A549 (cell line): ENCODE data around the gene GPR17. TPM values are rescaled to one million over a fixed set of nuclear protein-coding genes. Genes with fewer than 3 reads are reported as not detected.

Experiments
- ATAC-seq, 2 experiments: fragments of 200-7000 bp in 1 of 2; fragments of >200 bp in 1 of 2; cut with Nextera tagmentation in 1 of 2; cut with Tn5 transposase in 1 of 2; 3 replicates each; pipeline versions ENCODE4 v1.8.0 to v1.9.1; 2018 to 2020; ENCODE audit warnings: mild to moderate bottlenecking in 1 of 2, moderate library complexity in 1 of 2
- CTCF ChIA-PET: fragments of 300-600 bp; sonication (Branson Sonifier 250); formaldehyde crosslinking; extraction: SDS; loops from one replicate; lab custom pipeline; 2021; ENCODE audit warnings: antibody characterized with exemption, inconsistent platforms; lab: Yijun Ruan, JAX
- POLR2A ChIA-PET: fragments of 350-600 bp; formaldehyde crosslinking; extraction: SDS; loops from one replicate; lab custom pipeline; 2021; ENCODE audit warnings: antibody characterized with exemption, inconsistent platforms; lab: Yijun Ruan, JAX
- DNase-seq, 2 experiments: peaks; one replicate each; pipeline versions ENCODE4 v3.0.0 to v3.0.0-alpha.2; 2011 to 2016; ENCODE audit warnings: low read depth in 1 of 2, low spot score in 1 of 2
- FAIRE-seq: peaks from 2 replicates; lab custom pipeline; 2011; peaks lifted over from hg19 to GRCh38; lab: Jason Lieb, UNC
- H3K27ac ChIP-seq, 2 experiments: fragments of >200 bp; sonication (Bioruptor Twin); formaldehyde crosslinking; 3 replicates each; pipeline ENCODE4 v1.5.1; 2016 to 2017
- H3K4me1 ChIP-seq: fragments of >200 bp; sonication (Bioruptor Twin); formaldehyde crosslinking; 3 replicates; pipeline ENCODE4 v1.6.1; 2016
- H3K4me2 ChIP-seq: fragments of >200 bp; sonication (Bioruptor Twin); formaldehyde crosslinking; 3 replicates; pipeline ENCODE4 v1.6.1; 2016
- H3K4me3 ChIP-seq: fragments of >200 bp; sonication (Bioruptor Twin); formaldehyde crosslinking; 3 replicates; pipeline ENCODE4 v1.5.1; 2016
- H3K9me3 ChIP-seq: fragments of >200 bp; sonication (Bioruptor Twin); formaldehyde crosslinking; 3 replicates; pipeline ENCODE4 v1.6.1; 2016
- CBX8 ChIP-seq: fragments of 200-600 bp; sonication (generic); IDR thresholded peaks from 2 replicates; pipeline ENCODE4 v1.6.1; 2016
- CEBPB ChIP-seq, 2 experiments: fragments of >200 bp in 1 of 2; sonication (Bioruptor Twin) in 1 of 2; formaldehyde crosslinking in 1 of 2; IDR thresholded peaks; 2 replicates each; pipeline ENCODE4 v1.6.1; 2012 to 2016
- EP300 ChIP-seq, 2 experiments: fragments of >200 bp; sonication (Bioruptor Twin); formaldehyde crosslinking; IDR thresholded peaks; 2 replicates in 1 of 2; 3 replicates in 1 of 2; pipeline ENCODE4 v1.6.1; 2016 to 2017
- FOSL2 ChIP-seq, 2 experiments: fragments of 450-650 bp in 1 of 2; fragments of >200 bp in 1 of 2; sonication (Bioruptor Twin) in 1 of 2; formaldehyde crosslinking; IDR thresholded peaks; 2 replicates each; pipeline versions ENCODE4 v1.5.0 to v1.6.1; 2016 to 2020; ENCODE audit warnings: mild to moderate bottlenecking in 1 of 2, moderate library complexity in 1 of 2
- HEYL ChIP-seq: fragments of 250-450 bp; sonication (Bioruptor Pico); IDR thresholded peaks from 2 replicates; pipeline ENCODE4 v1.8.0; 2021; ENCODE audit warnings: mild to moderate bottlenecking, moderate library complexity
- HOXA7 ChIP-seq: fragments of 250-450 bp; sonication (Bioruptor Pico); IDR thresholded peaks from 2 replicates; pipeline ENCODE4 v1.5.0; 2020; ENCODE audit warnings: mild to moderate bottlenecking, moderate library complexity
- HOXB5 ChIP-seq: fragments of 250-450 bp; sonication (Bioruptor Pico); IDR thresholded peaks from 2 replicates; pipeline ENCODE4 v1.5.0; 2020; ENCODE audit warnings: mild to moderate bottlenecking, moderate library complexity
- JUNB ChIP-seq: fragments of >200 bp; sonication (Bioruptor Twin); formaldehyde crosslinking; IDR thresholded peaks from 2 replicates; pipeline ENCODE4 v1.6.1; 2016
- KDM5A ChIP-seq: fragments of 200-600 bp; sonication (generic); IDR thresholded peaks from 2 replicates; pipeline ENCODE4 v1.6.1; 2016; ENCODE audit warnings: antibody characterized with exemption, mild to moderate bottlenecking
- MAFK ChIP-seq: fragments of 450-650 bp; IDR thresholded peaks from 2 replicates; pipeline ENCODE4 v1.6.1; 2014; ENCODE audit not compliant: partially characterized antibody
- PHF8 ChIP-seq: fragments of 200-600 bp; sonication (generic); IDR thresholded peaks from 2 replicates; pipeline ENCODE4 v1.6.1; 2016; ENCODE audit warnings: low read depth, mild to moderate bottlenecking, antibody characterized with exemption, moderate library complexity, borderline replicate concordance
- RCOR1 ChIP-seq: fragments of 150-350 bp; IDR thresholded peaks from 2 replicates; pipeline ENCODE4 v1.6.1; 2014; ENCODE audit warnings: antibody characterized with exemption, low read length, low read depth
- ZFP36 ChIP-seq: fragments of 450-650 bp; IDR thresholded peaks from 2 replicates; pipeline ENCODE4 v1.6.1; 2014; ENCODE audit warnings: borderline replicate concordance; ENCODE audit not compliant: partially characterized antibody
- ZNF302 ChIP-seq: fragments of 250-450 bp; sonication (Bioruptor Pico); IDR thresholded peaks from 2 replicates; pipeline ENCODE4 v1.9.0; 2021; ENCODE audit warnings: inconsistent platforms, mild to moderate bottlenecking, moderate library complexity
- WGBS: methylation state at CpG from one replicate; pipeline ENCODE4 v1.1.6; 2017; ENCODE audit errors: missing lambda C conversion rate; 5-methylcytosine and 5-hydroxymethylcytosine counted together
- polyA plus RNA-seq, 4 experiments: library from polyadenylated mRNA; depleted of rRNA in 3 of 4; stranded (reverse); fragments of >200 nt; fragmentation: RNase III in 1 of 4; extraction: RNeasy Plus Mini Kit Qiagen cat#74134 plus additional on column Dnase treatment in 1 of 4; gene quantifications; 2 replicates in 3 of 4; 3 replicates in 1 of 4; pipeline ENCODE4 v1.2.3, GENCODE V29; 2011 to 2017
- TF ChIP-seq, protein P1 (sequence below): IDR thresholded peaks from 2 replicates; pipeline ENCODE4 v1.6.1; 2012
- TF ChIP-seq, protein P2 (sequence below): fragments of >200 bp; sonication (Bioruptor Twin); formaldehyde crosslinking; IDR thresholded peaks from 3 replicates; pipeline ENCODE4 v1.5.1; 2016
- TF ChIP-seq, protein P3 (sequence below): fragments of 250-450 bp; sonication (Bioruptor Pico); IDR thresholded peaks from 2 replicates; pipeline ENCODE4 v1.5.0; 2020; ENCODE audit warnings: low read depth, mild to moderate bottlenecking, moderate library complexity
- TF ChIP-seq, protein P4 (sequence below): IDR thresholded peaks from 2 replicates; pipeline ENCODE4 v1.6.1; 2012
- TF ChIP-seq, protein P5 (sequence below): fragments of 250-450 bp; sonication (Bioruptor Pico); IDR thresholded peaks from 2 replicates; pipeline ENCODE4 v1.5.0; 2021; ENCODE audit warnings: mild to moderate bottlenecking, moderate library complexity, borderline replicate concordance
- TF ChIP-seq, protein P6 (sequence below): fragments of 200-600 bp; sonication (generic); IDR thresholded peaks from 2 replicates; pipeline ENCODE4 v1.6.1; 2016; ENCODE audit warnings: antibody characterized with exemption, mild to moderate bottlenecking, moderate library complexity
- TF ChIP-seq, protein P7 (sequence below): IDR thresholded peaks from 2 replicates; pipeline ENCODE4 v1.6.1; 2012; ENCODE audit warnings: low read depth, borderline replicate concordance
- TF ChIP-seq, protein P8 (sequence below): fragments of >200 bp; sonication (Bioruptor Twin); formaldehyde crosslinking; IDR thresholded peaks from 2 replicates; pipeline ENCODE4 v1.6.1; 2016

Gene GPR17
- polyA plus RNA-seq, 2 of the 4 experiments (the other 2 are of a cell fraction): not detected

DNA sequence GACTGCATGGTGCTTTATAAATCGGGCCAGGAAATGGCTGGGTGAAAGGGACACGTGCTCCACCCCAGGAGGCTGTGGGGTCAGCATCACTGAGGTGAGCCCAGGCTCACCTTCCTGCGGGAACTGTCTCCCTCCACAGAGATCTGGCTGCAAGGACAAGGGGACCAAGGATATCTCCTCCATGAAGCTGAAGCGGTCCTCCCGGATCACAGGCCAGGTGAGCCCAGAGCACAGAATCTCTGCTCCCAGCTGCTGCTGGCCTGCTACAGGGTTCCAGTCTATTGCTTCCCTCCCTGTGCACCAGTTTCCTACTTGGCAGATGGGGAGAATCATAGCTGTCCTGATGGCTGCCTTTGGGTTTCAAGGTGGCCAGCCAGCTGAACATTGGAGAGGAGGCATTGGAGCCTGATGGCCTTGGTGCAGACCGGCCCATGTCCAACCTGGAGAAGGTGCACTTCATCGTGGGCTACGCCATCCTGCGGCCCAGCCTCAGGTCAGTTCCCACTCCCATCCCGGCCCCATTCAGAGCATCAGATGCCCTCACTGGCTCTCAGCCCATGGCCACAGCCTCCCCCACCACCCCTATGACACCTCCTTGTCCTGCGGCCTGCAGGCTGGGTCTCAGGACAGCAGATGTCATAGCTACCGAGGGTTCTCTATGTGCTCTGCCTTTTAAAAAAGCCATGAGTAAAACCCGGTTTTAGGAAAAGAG, 33.7 kb upstream of the GPR17 start:
- CTCF ChIA-PET: interaction anchor here (0.5 to 1.4 kb wide), 3 partner anchors 22 to 50 kb away, joined by 3 to 4 read pairs (median 3); no protein-coding TSS in a partner anchor
- DNase-seq (no peak), FAIRE-seq (no peak), ATAC-seq (no peak)
- WGBS: 37% methylated on average over 9 of the region's 13 CpGs
- Histone ChIP-seq H3K4me3 (no peak overlapping the region), H3K4me1 (no peaks in the 10 kb centered on the region), H3K27ac (no peak overlapping the region), H3K9me3 (peaks cover 33% of the 10 kb centered on the region), H3K4me2 (no peak overlapping the region)
- POLR2A ChIA-PET: interaction anchor here (0.5 kb wide), 1 partner anchor 280 kb away, joined by 6 read pairs; no protein-coding TSS in a partner anchor
- TF ChIP-seq MAFK (no peak), CEBPB (IDR thresholded peaks at IDR 0.05) (no peak), JUNB (no peak), KDM5A (no peak), EP300 (IDR thresholded peaks at IDR 0.05) (no peak)
- TF ChIP-seq, protein P1, sequence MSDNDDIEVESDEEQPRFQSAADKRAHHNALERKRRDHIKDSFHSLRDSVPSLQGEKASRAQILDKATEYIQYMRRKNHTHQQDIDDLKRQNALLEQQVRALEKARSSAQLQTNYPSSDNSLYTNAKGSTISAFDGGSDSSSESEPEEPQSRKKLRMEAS: no peak
- TF ChIP-seq, protein P2, sequence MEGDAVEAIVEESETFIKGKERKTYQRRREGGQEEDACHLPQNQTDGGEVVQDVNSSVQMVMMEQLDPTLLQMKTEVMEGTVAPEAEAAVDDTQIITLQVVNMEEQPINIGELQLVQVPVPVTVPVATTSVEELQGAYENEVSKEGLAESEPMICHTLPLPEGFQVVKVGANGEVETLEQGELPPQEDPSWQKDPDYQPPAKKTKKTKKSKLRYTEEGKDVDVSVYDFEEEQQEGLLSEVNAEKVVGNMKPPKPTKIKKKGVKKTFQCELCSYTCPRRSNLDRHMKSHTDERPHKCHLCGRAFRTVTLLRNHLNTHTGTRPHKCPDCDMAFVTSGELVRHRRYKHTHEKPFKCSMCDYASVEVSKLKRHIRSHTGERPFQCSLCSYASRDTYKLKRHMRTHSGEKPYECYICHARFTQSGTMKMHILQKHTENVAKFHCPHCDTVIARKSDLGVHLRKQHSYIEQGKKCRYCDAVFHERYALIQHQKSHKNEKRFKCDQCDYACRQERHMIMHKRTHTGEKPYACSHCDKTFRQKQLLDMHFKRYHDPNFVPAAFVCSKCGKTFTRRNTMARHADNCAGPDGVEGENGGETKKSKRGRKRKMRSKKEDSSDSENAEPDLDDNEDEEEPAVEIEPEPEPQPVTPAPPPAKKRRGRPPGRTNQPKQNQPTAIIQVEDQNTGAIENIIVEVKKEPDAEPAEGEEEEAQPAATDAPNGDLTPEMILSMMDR: no peak
- TF ChIP-seq, protein P3, sequence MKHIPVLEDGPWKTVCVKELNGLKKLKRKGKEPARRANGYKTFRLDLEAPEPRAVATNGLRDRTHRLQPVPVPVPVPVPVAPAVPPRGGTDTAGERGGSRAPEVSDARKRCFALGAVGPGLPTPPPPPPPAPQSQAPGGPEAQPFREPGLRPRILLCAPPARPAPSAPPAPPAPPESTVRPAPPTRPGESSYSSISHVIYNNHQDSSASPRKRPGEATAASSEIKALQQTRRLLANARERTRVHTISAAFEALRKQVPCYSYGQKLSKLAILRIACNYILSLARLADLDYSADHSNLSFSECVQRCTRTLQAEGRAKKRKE (CRISPR knock-in tag): no peak
- TF ChIP-seq, protein P4, sequence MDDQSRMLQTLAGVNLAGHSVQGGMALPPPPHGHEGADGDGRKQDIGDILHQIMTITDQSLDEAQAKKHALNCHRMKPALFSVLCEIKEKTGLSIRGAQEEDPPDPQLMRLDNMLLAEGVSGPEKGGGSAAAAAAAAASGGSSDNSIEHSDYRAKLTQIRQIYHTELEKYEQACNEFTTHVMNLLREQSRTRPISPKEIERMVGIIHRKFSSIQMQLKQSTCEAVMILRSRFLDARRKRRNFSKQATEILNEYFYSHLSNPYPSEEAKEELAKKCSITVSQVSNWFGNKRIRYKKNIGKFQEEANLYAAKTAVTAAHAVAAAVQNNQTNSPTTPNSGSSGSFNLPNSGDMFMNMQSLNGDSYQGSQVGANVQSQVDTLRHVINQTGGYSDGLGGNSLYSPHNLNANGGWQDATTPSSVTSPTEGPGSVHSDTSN: no peak
- TF ChIP-seq, protein P5, sequence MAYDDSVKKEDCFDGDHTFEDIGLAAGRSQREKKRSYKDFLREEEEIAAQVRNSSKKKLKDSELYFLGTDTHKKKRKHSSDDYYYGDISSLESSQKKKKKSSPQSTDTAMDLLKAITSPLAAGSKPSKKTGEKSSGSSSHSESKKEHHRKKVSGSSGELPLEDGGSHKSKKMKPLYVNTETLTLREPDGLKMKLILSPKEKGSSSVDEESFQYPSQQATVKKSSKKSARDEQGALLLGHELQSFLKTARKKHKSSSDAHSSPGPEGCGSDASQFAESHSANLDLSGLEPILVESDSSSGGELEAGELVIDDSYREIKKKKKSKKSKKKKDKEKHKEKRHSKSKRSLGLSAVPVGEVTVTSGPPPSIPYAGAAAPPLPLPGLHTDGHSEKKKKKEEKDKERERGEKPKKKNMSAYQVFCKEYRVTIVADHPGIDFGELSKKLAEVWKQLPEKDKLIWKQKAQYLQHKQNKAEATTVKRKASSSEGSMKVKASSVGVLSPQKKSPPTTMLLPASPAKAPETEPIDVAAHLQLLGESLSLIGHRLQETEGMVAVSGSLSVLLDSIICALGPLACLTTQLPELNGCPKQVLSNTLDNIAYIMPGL (CRISPR knock-in tag): no peak

DNA sequence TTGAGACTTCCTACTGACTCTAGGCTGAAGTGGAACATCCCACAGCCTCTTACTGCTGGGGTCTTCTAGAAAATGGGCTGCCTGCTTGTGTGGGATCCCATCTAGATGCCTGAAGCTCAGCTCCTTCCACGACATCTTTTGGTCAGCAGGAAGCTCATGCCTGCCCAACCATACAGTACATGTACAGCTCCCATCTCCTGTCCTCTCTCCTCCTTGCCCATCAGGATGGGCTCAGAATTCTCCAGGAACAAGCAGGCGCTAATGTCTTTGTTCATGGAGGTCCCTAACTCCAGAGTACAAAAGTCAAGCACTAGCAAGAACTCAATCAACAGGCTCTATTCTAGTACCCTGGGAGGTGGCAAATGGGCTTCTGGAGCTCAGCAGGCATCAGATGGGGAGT, 31.7 kb upstream of the GPR17 start:
- ATAC-seq: no peak
- FAIRE-seq: no peak
- ChIA-PET CTCF (interaction anchor here (1.0 to 1.3 kb wide), 4 partner anchors 10 to 35 kb away, joined by 3 to 7 read pairs (median 3); no protein-coding TSS in a partner anchor), POLR2A (no interaction called here)
- H3K4me2 ChIP-seq: no peak overlapping the region
- no peak for DNase-seq
- WGBS: 26% methylated on average over 2 of the region's 2 CpGs
- no peaks in the 10 kb centered on the region for H3K4me1 ChIP-seq
- peaks cover 33% of the 10 kb centered on the region for H3K9me3 ChIP-seq
- H3K27ac ChIP-seq: no peak overlapping the region
- no peak overlapping the region for H3K4me3 ChIP-seq
- TF ChIP-seq PHF8 (no peak), JUNB (no peak), RCOR1 (no peak), ZFP36 (no peak), HOXA7 (CRISPR knock-in tag) (no peak), ZNF302 (CRISPR knock-in tag) (no peak), FOSL2 (IDR thresholded peaks at IDR 0.05) (no peak), FOSL2 (CRISPR knock-in tag; IDR thresholded peaks at IDR 0.05) (no peak), HOXB5 (CRISPR knock-in tag) (no peak), CBX8 (no peak), HEYL (CRISPR knock-in tag) (no peak)
- TF ChIP-seq, protein P6, sequence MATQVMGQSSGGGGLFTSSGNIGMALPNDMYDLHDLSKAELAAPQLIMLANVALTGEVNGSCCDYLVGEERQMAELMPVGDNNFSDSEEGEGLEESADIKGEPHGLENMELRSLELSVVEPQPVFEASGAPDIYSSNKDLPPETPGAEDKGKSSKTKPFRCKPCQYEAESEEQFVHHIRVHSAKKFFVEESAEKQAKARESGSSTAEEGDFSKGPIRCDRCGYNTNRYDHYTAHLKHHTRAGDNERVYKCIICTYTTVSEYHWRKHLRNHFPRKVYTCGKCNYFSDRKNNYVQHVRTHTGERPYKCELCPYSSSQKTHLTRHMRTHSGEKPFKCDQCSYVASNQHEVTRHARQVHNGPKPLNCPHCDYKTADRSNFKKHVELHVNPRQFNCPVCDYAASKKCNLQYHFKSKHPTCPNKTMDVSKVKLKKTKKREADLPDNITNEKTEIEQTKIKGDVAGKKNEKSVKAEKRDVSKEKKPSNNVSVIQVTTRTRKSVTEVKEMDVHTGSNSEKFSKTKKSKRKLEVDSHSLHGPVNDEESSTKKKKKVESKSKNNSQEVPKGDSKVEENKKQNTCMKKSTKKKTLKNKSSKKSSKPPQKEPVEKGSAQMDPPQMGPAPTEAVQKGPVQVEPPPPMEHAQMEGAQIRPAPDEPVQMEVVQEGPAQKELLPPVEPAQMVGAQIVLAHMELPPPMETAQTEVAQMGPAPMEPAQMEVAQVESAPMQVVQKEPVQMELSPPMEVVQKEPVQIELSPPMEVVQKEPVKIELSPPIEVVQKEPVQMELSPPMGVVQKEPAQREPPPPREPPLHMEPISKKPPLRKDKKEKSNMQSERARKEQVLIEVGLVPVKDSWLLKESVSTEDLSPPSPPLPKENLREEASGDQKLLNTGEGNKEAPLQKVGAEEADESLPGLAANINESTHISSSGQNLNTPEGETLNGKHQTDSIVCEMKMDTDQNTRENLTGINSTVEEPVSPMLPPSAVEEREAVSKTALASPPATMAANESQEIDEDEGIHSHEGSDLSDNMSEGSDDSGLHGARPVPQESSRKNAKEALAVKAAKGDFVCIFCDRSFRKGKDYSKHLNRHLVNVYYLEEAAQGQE: no peak
- TF ChIP-seq, protein P5 (CRISPR knock-in tag): no peak
- TF ChIP-seq, protein P7, sequence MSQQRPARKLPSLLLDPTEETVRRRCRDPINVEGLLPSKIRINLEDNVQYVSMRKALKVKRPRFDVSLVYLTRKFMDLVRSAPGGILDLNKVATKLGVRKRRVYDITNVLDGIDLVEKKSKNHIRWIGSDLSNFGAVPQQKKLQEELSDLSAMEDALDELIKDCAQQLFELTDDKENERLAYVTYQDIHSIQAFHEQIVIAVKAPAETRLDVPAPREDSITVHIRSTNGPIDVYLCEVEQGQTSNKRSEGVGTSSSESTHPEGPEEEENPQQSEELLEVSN: no peak
- TF ChIP-seq, protein P8, sequence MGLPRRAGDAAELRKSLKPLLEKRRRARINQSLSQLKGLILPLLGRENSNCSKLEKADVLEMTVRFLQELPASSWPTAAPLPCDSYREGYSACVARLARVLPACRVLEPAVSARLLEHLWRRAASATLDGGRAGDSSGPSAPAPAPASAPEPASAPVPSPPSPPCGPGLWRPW: no peak
